Daoy (cell line): Measurements from ENCODE around the gene KIAA1586. TPM values are rescaled to one million over a fixed set of nuclear protein-coding genes. Genes with fewer than 3 reads are reported as not detected.

ENCODE experiments used
- DNase-seq: peaks from one replicate; pipeline ENCODE4 v3.0.0-alpha.2; 2015; ENCODE audit warnings: low read depth
- total RNA-seq: library from RNA; depleted of rRNA; stranded (reverse); fragments of >200 nt; shearing (Covaris generic); gene quantifications from 2 replicates; pipeline ENCODE4 v1.2.3, GENCODE V29; 2014; rRNA removed

Gene KIAA1586
- total RNA-seq, 1 experiment from 2014 or later: 19.7 TPM

GRCh38 chr6:57104336-57104735 is 57.8 kb downstream of the KIAA1586 start:
- DNase-seq: no peak

Other genes starting within 250 kb of the KIAA1586 start
- gene BEND6, start 91.6 kb upstream of the KIAA1586 start, total RNA-seq: 8.1 and 9.0 TPM in 2 replicates
- gene ZNF451, start 43.5 kb downstream of the KIAA1586 start, total RNA-seq: 39.0 and 41.9 TPM in 2 replicates
- gene BAG2, start 125.6 kb downstream of the KIAA1586 start, total RNA-seq: 22.5 and 23.3 TPM in 2 replicates
- gene RAB23, start 175.6 kb downstream of the KIAA1586 start, total RNA-seq: 20.6 and 26.4 TPM in 2 replicates